GM21423 (cell line): Measurements from ENCODE around the gene MVP.
"Not testable (repeated sequence)": the region's sequence is repeated elsewhere in the genome, so short reads cannot be mapped to it uniquely, and the experiment has no call there.

Experiments used
- ATAC-seq: cut with Tn5 transposase; IDR thresholded peaks from one replicate; pipeline ENCODE4 v1.9.1; 2021; ENCODE audit warnings: mild to moderate bottlenecking, moderate library complexity; ENCODE audit not compliant: unreplicated experiment

MVP gene

GRCh38 chr16:29814592-29814991, 5.7 kb upstream of the MVP start:
- no peak for ATAC-seq

- ATAC-seq, result no peak
Measured at GRCh38 chr16:29815032-29815721, 5.1 kb upstream of the MVP start.

- peak; percentile 58 for ATAC-seq
Measured at GRCh38 chr16:29815793-29816693, 4.2 kb upstream of the MVP start, which contains the start of gene PAGR1. PAGR1 (plus strand) TSS chr16:29816152; CDS start chr16:29816526, 374 bp downstream.

- peak; percentile 3 for ATAC-seq
Measured at GRCh38 chr16:29816694-29817441, 3.4 kb upstream of the MVP start.

GRCh38 chr16:29818082-29818481, 2.2 kb upstream of the MVP start:
- ATAC-seq, result no peak

- no peak for ATAC-seq
Measured at GRCh38 chr16:29819506-29819905, 756 bp upstream of the MVP start.

GRCh38 chr16:29820730-29821642, 724 bp downstream of the MVP start:
- ATAC-seq, result peak; percentile 46

GRCh38 chr16:29821643-29822115, 1.4 kb downstream of the MVP start:
- ATAC-seq, result no peak

- ATAC-seq, result no peak
Measured at GRCh38 chr16:29824589-29825144, 4.4 kb downstream of the MVP start.

- no peak for ATAC-seq
Measured at GRCh38 chr16:29825145-29826044, 5.1 kb downstream of the MVP start.

GRCh38 chr16:29826342-29826695, 6.1 kb downstream of the MVP start:
- ATAC-seq, result no peak

- ATAC-seq, result no peak
Measured at GRCh38 chr16:29830774-29831173, 10.5 kb downstream of the MVP start.

GRCh38 chr16:29831490-29831889, 11.2 kb downstream of the MVP start:
- ATAC-seq, result no peak

- ATAC-seq, result not testable (repeated sequence)
Measured at GRCh38 chr16:29833219-29833618, 13.0 kb downstream of the MVP start.

- no peak for ATAC-seq
Measured at GRCh38 chr16:29834079-29834478, 13.8 kb downstream of the MVP start.

- ATAC-seq, result no peak
Measured at GRCh38 chr16:29835926-29836325, 15.7 kb downstream of the MVP start.

- ATAC-seq, result no peak
Measured at GRCh38 chr16:29836623-29837022, 16.4 kb downstream of the MVP start.

- no peak for ATAC-seq
Measured at GRCh38 chr16:29837841-29838240, 17.6 kb downstream of the MVP start.

- ATAC-seq, result no peak
Measured at GRCh38 chr16:29839822-29840221, 19.6 kb downstream of the MVP start.
